ENCODE measurements around the gene ZNF624.
"Not testable (repeated sequence)": the region's sequence is repeated elsewhere in the genome, so short reads cannot be mapped to it uniquely, and the experiment has no call there.

The ZNF624 gene

GRCh38 chr17:16653367-16654041, at the start of gene ZNF624:
Gene ZNF624 (minus strand): TSS chr17:16653850.
- DNase-seq: peak; percentile 53

DNA sequence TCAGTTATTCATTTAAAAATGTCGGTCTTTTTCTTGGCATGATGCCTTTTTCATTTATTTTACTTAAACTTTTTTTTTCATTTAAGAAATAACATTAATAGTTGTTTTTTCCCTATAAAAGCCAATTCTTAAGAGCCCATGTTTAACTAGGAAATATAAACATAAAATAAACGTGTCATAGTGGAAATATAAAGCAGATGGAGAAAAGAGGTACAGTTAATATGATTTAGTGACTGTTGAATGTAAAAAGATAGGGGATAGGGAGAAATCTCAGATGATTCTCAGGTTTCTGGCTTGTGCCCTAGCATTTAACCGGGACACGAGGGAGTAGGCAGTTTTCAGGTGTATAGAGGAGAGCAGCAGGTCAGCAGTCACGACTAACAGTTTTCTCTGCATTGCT, 44.0 kb upstream of the ZNF624 start:
- DNase-seq: not testable (repeated sequence)

DNA sequence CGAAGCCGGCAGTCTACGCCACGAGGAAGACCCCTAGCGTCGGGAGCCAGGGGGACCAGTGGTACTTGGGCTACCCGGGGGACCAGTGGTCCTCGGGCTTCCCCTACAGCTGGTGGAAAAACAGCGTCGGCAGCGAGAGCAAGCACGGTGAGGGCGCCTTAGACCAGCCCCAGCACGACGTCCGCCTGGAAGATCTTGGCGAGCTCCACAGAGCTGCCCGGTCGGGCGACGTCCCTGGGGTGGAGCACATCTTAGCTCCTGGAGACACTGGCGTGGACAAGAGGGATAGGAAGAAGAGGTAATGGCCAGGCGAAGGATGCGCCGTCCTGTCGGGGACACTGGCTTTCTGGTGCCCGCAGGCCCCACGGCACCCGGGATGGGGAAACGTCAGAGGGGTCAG, 36.8 kb upstream of the ZNF624 start:
- not testable (repeated sequence) for DNase-seq

DNA sequence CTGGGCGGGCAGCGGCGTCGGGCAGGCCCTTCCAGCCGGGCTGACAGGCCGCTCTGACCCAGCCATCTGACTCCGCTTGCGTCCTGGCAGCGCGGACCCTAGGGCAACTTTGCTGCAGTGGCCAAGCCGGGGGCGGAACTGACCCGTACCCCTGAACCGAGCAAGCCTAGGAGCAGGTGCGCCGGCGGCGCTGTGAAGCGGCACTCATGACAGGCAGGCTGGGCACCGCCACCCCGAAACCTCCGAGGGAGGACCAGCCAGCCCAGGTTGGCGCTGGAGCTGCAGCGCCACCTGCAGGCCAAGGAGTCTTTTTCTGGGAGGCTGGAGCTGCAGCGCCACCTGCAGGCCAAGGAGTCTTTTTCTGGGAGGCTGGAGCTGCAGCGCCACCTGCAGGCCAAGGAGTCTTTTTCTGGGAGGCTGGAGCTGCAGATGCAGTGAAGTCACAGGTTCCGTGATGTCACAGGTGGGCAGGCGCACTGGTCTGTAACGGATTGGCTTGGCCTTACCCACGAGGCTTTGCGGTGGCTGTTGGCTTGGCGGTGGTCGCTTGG, 36.2 kb upstream of the ZNF624 start, which contains the start of gene CCDC144A:
Gene CCDC144A (plus strand): TSS at position 511 of the 551 bp plus-strand sequence. CDS start 160 bp downstream, outside the sequence.
- not testable (repeated sequence) for DNase-seq

DNA sequence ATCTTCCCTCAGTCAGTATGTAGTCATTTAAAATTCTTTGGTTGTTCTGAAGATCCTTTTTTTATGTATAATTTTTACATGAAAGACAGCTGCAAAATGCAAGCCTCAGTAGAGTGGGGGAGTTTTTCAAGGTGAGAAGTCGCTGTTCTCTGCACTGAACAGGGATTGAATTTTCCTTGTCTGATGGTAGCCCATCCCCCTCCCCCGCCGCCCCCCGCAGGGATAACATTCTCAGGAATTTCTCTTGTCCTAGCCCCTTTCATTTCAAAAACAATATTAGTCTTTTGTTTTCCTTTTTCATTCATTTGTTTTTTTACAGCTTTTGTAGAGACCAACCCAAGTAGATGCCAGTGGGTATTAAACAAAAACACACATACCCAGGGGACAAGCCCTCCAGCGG, 33.5 kb upstream of the ZNF624 start:
- not testable (repeated sequence) for DNase-seq

- not testable (repeated sequence) for DNase-seq
Observed at GRCh38 chr17:16686019-16686418, 32.4 kb upstream of the ZNF624 start.

DNA sequence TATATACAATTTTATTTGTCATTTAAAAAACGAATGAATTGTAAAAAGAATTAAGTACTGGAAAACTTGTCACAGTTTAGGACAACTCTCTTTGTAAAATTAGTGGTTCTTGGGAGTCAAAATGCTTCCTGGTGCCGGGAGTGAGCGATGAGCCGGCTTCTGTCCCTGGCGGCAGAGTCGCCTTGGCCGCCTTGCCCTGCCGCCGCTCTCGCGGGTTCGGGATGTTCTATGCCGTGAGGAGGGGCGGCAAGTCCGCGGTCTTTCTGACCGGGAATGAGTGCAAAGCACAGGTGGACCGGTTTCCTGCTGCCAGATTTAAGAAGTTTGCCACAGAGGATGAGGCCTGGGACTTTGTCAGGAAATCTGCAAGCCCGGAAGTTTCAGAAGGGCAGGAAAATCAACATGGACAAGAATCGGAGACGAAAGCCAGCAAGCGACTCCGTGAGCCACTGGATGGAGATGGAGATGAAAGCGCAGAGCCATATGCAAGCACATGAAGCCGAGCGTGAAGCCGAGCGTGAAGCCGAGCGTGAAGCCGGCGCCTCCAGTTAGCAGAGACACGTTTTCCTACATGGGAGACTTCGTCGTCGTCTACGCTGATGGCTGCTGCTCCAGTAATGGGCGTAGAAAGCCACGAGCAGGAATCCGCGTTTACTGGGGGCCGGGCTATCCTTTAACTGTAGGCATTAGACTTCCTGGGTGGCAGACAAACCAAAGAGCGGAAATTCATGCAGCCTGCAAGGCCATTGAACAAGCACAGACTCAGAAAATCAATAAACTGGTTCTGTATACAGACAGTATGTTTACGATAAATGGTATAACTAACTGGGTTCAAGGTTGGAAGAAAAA, 29.9 kb upstream of the ZNF624 start:
- DNase-seq: not testable (repeated sequence)

DNA sequence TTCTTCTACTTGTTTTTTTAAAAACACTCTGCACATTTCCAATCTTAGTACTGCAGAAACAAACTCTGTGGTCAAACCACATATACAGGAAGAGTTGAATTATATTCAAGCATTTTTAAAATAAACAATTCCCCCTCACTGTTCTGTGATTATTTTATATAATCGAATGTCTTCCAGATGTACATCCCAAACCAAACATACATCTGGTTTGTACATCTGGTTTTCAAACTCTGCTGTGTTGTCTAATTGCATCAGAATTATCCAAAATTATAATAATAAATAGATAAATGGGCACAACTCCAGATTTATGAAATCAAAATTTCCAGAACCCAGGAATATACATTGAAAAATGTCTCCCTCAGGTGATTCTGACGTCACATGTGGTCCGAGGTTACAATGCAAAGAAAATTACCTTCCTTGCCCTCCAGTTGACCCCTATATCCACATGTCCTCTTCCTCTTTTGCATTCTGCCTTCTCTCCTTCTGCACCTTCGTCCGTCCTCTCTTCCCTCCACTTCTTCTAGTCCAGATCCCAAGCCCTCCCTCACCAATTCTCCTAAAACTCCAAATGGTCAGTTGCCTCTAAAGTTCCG, 23.1 kb upstream of the ZNF624 start:
- DNase-seq: no peak

DNA sequence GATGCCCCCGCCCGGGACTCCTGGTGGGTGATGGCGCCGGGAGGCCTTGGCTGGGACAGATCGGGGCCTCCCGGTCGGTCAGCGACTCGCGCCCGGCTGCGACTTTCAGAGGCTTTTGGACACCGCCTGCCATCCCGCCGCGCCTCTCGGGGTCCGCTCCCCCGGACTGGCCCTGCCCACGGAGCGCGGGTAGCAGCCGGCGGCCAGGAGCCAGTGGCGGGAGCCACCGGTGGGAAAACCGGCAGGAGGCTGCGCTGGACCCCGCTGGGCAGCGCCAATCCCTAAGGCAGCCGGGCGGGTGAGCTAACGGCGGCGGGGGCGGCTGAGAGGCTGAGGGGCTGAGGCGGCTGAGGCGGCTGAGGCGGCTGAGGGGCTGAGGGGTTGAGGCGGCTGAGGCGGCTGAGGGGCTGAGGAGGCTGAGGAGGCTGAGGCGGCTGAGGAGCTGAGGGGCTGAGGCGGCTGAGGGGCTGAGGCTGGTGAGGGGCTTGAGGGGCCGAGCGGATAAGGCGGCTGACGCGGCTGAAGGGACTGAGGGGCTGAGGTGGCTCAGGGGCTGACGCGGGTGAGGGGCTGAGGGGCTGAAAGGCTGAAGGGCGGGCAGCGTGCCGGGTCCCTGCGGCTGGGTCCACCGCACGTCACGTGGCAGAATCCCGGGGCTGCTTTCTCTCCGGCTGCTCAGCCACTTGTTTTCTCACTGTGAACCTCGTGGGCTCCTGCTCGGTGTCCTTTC, 13.4 kb upstream of the ZNF624 start:
- DNase-seq: not testable (repeated sequence)

DNA sequence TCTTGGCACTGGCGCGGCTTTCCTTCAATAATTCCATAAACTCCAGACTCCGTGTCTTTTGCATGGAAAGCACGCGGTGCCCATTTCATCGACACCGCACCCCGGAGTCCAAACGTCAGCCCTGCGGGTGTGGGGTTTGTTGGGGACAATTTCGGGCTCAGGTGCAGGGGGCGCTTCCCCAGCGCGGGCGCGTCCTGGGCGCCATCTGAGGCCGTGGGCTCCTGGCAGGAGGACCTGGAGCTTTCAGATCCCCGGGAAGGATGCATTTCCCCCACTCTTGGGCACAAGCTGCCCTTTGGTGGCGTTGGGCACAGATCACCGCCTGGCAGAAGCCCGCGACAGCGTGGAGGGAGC, 12.9 kb upstream of the ZNF624 start:
- DNase-seq: not testable (repeated sequence)

DNA sequence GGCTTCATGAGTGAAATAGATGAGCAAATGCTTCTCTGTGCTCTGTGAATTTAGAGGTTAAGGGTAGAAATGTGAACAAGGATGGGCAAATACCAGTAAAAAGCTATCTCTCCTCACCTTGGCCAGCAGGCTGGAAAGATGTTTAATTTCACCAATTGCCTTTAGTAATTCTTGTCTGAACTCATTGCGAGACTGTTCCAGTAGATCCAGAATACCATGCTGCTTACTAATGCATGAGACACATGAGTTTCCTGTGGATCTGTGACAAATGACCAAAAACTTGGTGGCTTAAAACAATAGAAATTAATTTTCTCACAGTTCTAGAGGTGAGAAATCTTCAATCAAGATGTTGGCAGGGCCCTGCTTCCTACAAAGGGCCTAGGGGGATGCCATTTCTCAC, 9.3 kb upstream of the ZNF624 start:
- DNase-seq: no peak

DNA sequence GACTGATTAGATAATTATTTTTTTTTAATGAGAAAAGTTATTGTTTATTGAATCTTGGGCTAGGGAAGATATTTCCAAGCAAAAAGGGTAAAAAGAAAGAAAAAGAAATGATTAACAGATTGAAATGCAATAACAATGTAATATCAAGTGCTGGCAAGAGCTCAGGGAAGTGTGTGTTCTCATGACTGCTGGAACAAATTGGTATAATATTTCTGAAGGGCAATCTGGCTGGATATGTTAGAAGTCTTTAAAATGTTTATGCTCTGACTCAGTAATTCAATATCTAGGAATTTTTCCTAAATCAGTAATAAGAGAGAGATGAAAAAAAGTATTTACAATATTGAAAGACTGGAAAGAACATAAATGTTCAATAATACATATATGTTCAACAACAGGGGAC, 7.6 kb upstream of the ZNF624 start:
- DNase-seq: no peak

DNA sequence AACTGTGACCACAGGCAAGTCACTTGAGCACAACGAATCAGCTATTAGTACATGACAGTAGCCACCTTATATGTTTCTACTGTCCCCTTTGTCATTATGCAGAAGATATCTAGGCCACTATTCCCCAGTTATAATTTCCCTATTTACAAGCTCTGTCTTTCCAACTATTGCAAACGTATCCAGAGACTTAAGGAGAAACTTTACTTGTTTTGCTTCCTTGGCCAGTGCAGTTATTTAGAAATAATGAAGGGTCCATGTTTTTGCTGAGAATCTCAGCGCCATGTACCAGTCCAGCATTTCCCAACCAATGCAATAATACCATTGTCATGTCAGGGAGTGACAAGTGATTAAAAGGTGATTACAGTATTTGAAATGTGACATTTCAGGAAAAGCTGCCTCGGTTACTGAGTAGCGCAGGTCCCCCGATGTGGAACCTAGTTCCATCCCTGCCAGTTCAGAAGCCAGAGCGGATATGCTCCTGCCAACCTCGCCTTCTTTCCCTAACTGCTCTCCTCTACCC, 743 bp downstream of the ZNF624 start:
- DNase-seq: no peak

DNA sequence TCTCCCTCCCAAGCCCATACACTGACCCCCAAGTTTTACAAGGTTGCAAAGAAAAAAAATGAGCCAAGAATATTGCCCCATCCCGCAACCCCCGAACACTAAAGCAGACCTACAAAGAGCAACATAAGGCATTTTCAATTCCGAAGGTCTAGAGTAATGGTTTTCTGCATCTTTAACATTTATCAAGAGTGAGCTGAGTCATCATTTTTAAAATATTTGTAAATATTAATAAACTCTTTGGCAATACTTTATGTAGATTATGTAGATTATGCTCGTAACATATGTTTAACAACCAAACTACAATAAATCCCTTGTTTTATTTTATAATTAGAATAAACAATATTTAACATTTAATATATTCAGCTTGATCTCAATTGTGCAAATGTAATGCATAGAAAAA, 1.4 kb downstream of the ZNF624 start:
- no peak for DNase-seq

DNA sequence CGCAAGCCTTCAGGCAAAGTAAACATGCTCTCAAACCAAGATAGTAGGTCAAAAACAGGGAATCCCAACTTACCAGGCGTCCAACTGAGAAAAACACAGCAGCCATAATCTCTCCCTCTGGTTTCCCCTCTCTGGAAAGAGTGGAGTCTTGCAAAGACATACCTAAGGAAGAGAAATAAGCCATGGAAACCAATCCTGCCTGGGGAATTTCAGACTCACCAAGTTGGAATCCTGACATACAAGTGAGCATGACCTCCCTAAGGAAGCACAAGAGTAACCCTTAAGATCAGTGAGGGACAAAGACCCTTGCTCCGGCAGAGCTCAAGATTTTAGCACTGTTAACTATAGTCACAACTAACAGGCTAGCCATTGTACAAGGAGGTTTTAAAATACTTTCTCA, 4.1 kb downstream of the ZNF624 start:
- DNase-seq: no peak

GRCh38 chr17:16639438-16639837, 14.2 kb downstream of the ZNF624 start:
- DNase-seq: no peak

DNA sequence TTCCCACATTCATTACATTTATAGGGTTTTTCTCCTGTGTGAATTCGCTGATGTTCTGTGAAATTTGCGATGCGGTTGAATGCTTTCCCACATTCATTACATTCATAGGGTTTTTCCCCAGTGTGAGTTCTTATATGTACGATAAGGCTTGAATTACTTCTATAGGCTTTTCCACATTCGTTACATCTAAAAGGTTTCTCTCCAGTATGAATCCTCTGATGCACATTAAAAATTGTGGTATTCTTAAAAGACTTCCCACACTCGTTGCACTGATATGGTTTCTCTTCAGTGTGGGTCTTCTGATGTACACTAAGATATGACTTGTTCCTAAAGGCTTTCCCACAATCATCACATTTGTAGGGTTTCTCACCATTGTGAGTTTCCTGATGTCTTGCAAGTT, 30.4 kb downstream of the ZNF624 start:
- no peak for DNase-seq

- no peak for DNase-seq
Observed at GRCh38 chr17:16622540-16623277, 30.9 kb downstream of the ZNF624 start.

GRCh38 chr17:16617481-16618060, 36.1 kb downstream of the ZNF624 start:
- no peak for DNase-seq

- DNase-seq: no peak
Observed at GRCh38 chr17:16599537-16599936, 54.1 kb downstream of the ZNF624 start.

DNA sequence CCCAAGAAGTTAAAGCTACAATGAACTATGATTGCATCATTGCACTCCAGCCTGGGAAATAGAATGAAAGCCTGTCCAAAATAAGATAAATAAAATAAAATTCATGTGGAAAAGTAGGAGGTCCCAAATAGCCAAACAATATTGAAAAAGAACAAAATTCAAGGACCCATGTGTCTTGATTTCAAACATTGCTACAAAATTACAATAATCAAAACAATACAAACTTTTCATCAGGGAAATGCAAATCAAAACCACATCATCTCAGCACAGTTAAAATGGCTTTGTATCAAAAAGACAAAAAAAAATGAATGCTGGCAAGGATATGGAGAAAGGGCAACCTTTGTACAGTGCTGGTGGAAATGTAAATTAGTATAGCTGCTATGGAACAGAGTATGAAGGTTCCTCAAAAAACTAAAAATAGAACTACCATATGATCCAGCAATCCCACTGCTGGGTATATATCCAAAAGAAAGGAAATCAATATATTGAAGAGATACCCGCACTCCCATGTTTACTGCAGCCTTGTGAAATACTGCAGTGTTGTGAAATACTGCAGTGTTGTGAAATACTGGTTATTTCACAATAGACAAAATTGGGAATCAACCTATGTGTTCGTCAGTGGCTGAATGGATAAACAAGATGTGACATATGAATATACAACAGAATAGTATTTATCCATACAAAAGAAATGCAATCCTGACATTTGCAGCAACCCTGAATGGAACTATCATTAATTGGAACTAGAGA, 60.1 kb downstream of the ZNF624 start:
- no peak for DNase-seq
